ENCODE data around the gene KLK1. TPM values are rescaled to one million over a fixed set of nuclear protein-coding genes. Genes with fewer than 3 reads are reported as not detected.

Gene KLK1
- total RNA-seq, 4 donors from 2014 or later: not detected

- Histone ChIP-seq H3K9me3 (peaks cover 0 to 11% (median 0%) of the 10 kb centered on the region in 3 donors), H3K4me3 (no peak overlapping the region), H3K27me3 (peaks cover 0 to 37% (median 0%) of the 10 kb centered on the region in 4 donors), H3K27ac (no peak overlapping the region), H3K36me3 (no peaks in the 10 kb centered on the region), H3K4me1 (no peaks in the 10 kb centered on the region)
- DNase-seq: no peak
- TF ChIP-seq POLR2A (IDR thresholded peaks at IDR 0.05): no peak
- TF ChIP-seq CTCF (IDR thresholded peaks at IDR 0.05): no peak
- 86 to 90% methylated on average over 2 of the region's 2 CpGs for WGBS, 2 donors
- intact Hi-C loops (cut with DNase I): no loop called here
These were observed 19.6 kb upstream of the KLK1 start for GRCh38 chr19:50843205-50843604.

- Histone ChIP-seq H3K27me3 (peaks cover 0 to 44% (median 0%) of the 10 kb centered on the region in 4 donors), H3K9me3 (peaks cover 0 to 11% (median 0%) of the 10 kb centered on the region in 3 donors), H3K4me3 (no peak overlapping the region), H3K36me3 (no peaks in the 10 kb centered on the region), H3K4me1 (peaks cover 0 to 4% (median 0%) of the 10 kb centered on the region in 3 donors), H3K27ac (no peak overlapping the region)
- intact Hi-C loops (cut with DNase I): no loop called here
- 60 to 72% methylated on average over 5 to 6 of the region's 6 CpGs for WGBS, 2 donors
- DNase-seq: no peak
- TF ChIP-seq POLR2A (IDR thresholded peaks at IDR 0.05) (no peak), CTCF (IDR thresholded peaks at IDR 0.05) (no peak)
These were observed 18.5 kb upstream of the KLK1 start for GRCh38 chr19:50842130-50842529.

GRCh38 chr19:50839712-50840655, 16.4 kb upstream of the KLK1 start:
- intact Hi-C loops (cut with DNase I): no loop called here
- 74 to 80% methylated on average over 7 to 10 of the region's 10 CpGs for WGBS, 2 donors
- H3K4me3 ChIP-seq: no peak overlapping the region
- H3K36me3 ChIP-seq: no peaks in the 10 kb centered on the region
- no peak overlapping the region for H3K27ac ChIP-seq
- H3K4me1 ChIP-seq: peaks cover 0 to 25% (median 5%) of the 10 kb centered on the region in 3 donors
- H3K27me3 ChIP-seq: peaks cover 0 to 57% (median 0%) of the 10 kb centered on the region in 4 donors
- H3K9me3 ChIP-seq: peaks cover 0 to 11% (median 0%) of the 10 kb centered on the region in 3 donors
- TF ChIP-seq POLR2A (IDR thresholded peaks at IDR 0.05): no peak
- no peak for TF ChIP-seq CTCF (IDR thresholded peaks at IDR 0.05)
- DNase-seq: no peak

- peaks cover 0 to 6% (median 0%) of the 10 kb centered on the region in 3 donors for H3K9me3 ChIP-seq
- no peak overlapping the region for H3K4me3 ChIP-seq
- 0 to 18% methylated on average over 1 to 4 of the region's 6 CpGs for WGBS, 2 donors
- no peak for DNase-seq
- no peak for TF ChIP-seq POLR2A (IDR thresholded peaks at IDR 0.05)
- TF ChIP-seq CTCF (IDR thresholded peaks at IDR 0.05): no peak
- H3K27me3 ChIP-seq: peaks cover 0 to 61% (median 0%) of the 10 kb centered on the region in 4 donors
- H3K27ac ChIP-seq: no peak overlapping the region
- H3K36me3 ChIP-seq: no peaks in the 10 kb centered on the region
- peaks cover 0 to 26% (median 5%) of the 10 kb centered on the region in 3 donors for H3K4me1 ChIP-seq
- intact Hi-C loops (cut with DNase I): no loop called here
These were observed 14.7 kb upstream of the KLK1 start for GRCh38 chr19:50838239-50838638.

- Histone ChIP-seq H3K4me1 (peaks cover 0 to 26% (median 5%) of the 10 kb centered on the region in 3 donors), H3K27ac (no peak overlapping the region), H3K9me3 (peaks cover 0 to 3% (median 0%) of the 10 kb centered on the region in 3 donors), H3K27me3 (peaks cover 0 to 68% (median 0%) of the 10 kb centered on the region in 4 donors), H3K4me3 (no peak overlapping the region), H3K36me3 (no peaks in the 10 kb centered on the region)
- DNase-seq: no peak
- TF ChIP-seq CTCF (IDR thresholded peaks at IDR 0.05) (no peak), POLR2A (IDR thresholded peaks at IDR 0.05) (no peak)
- intact Hi-C loops (cut with DNase I): no loop called here
- 36 to 61% methylated on average over 10 of the region's 10 CpGs for WGBS, 2 donors
These were observed 13.7 kb upstream of the KLK1 start for GRCh38 chr19:50837300-50837699.

All from esophagus squamous epithelium (tissue), 5 donors.